Stimulated activated CD4-positive, alpha-beta T cell treated with anti-CD3 and anti-CD28 coated beads, TNF-alpha, amount 100 ng/mL, for 4 hours (primary cell): Measurements from ENCODE around the gene CACNA1G.

Experiments
- DNase-seq, 3 experiments: peaks; one replicate each; pipeline ENCODE4 v3.0.0-alpha.2; 2020; ENCODE audit warnings: low read depth in 3 of 3

Gene CACNA1G

DNA sequence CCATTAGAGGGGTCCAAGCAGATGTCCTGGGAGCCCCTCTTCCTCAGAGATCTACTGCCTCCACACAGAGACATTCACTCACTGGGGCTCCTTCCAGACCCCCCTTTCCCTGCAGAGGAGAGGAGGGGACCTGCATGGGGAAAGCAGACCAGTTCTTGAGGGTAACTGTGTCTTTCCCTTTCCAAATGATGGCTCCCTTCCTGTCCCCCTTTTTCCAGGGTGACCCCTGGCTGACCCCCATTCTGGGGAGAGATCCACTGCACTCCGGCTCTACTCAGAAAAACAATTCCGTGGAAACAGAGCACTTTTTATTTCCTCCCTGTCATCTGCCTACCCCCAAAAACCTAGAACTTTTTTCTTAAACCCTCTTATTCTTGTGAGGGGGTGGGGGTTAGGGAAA lies 6.4 kb downstream of the CACNA1G start:
- no peak for DNase-seq

GRCh38 chr17:50568659-50569058 lies 8.1 kb downstream of the CACNA1G start:
- DNase-seq, result no peak

- no peak for DNase-seq
Observed at GRCh38 chr17:50569592-50569991, 9.1 kb downstream of the CACNA1G start.

- DNase-seq, result no peak
Observed at GRCh38 chr17:50570032-50570431, 9.5 kb downstream of the CACNA1G start.

DNA sequence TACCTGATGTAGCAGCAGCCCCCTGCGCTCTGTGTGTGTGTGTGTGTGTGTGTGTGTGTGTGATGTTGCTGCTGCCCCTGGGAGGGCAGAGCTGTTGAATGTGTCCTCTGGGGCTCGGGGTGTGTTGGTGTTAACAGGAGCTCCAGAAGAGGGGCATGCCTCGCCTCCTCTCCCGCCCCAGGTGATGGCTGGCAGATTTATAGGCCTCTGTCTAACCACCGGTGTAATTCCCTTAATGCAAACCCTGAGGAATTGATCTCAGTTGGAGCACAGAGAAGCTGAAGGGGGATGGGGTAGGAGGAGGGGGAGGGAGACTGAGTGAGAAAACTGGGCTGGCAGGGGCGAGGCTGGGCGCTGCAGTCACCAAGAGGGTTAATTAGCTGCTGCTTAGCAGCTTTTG lies 10.0 kb downstream of the CACNA1G start:
- no peak for DNase-seq

- DNase-seq, result no peak
Observed at GRCh38 chr17:50571681-50572080, 11.2 kb downstream of the CACNA1G start.

DNA sequence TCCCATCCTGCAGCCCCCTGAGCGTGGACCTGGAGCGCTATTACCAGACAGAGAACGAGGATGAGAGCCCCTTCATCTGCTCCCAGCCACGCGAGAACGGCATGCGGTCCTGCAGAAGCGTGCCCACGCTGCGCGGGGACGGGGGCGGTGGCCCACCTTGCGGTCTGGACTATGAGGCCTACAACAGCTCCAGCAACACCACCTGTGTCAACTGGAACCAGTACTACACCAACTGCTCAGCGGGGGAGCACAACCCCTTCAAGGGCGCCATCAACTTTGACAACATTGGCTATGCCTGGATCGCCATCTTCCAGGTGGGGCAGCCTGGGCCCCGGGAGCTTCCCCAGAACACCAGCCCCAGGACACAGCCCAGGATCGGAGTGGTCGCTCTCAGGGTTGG lies 12.0 kb downstream of the CACNA1G start:
- no peak for DNase-seq

- DNase-seq, result no peak
Observed at GRCh38 chr17:50573866-50574611, 13.5 kb downstream of the CACNA1G start.

DNA sequence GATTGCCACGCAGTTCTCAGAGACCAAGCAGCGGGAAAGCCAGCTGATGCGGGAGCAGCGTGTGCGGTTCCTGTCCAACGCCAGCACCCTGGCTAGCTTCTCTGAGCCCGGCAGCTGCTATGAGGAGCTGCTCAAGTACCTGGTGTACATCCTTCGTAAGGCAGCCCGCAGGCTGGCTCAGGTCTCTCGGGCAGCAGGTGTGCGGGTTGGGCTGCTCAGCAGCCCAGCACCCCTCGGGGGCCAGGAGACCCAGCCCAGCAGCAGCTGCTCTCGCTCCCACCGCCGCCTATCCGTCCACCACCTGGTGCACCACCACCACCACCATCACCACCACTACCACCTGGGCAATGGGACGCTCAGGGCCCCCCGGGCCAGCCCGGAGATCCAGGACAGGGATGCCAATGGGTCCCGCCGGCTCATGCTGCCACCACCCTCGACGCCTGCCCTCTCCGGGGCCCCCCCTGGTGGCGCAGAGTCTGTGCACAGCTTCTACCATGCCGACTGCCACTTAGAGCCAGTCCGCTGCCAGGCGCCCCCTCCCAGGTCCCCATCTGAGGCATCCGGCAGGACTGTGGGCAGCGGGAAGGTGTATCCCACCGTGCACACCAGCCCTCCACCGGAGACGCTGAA lies 15.2 kb downstream of the CACNA1G start:
- no peak for DNase-seq

DNA sequence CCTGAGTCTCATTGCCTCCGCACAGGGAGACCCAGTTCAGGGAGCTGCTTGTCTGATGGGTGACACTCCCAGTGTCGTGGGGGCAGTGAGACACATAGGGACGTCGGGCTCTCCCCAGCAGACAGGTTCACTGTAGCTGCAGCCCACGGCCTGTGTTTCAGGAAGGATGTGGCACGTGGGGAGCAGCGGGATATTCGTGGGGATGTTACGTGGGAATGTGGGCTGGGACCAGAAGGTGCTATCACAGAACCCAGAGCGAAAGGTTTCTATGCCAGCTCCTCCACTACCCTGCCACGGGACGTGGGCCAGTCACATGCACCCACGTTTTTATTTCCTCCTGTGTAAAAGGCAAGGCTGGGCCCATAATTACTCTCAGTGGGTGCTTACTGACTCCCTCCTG lies 16.3 kb downstream of the CACNA1G start:
- no peak for DNase-seq

DNA sequence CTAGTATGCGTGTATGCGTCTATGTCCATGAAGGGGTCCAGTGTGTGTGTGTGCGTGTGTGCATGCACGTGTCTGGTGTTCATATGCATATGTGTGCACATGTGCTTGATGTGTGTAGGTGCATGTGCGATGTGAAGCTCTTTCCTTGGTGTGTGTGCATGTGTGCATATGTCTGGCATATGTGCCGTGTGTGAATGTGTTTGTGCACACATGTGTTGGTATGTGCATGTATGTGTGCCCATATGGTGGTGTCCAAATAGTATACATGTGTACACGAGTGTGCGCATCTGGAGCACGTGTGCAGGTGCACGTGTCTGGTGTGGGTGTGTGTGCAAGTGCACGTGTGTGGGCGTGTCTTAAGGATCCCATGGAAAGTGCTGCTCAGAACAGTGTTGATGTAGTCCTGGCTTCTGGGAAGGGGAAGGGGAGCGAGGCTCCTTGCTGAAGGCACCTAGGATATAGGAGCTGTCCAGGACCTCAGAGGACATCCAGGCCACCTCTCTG lies 17.0 kb downstream of the CACNA1G start:
- DNase-seq, result no peak

DNA sequence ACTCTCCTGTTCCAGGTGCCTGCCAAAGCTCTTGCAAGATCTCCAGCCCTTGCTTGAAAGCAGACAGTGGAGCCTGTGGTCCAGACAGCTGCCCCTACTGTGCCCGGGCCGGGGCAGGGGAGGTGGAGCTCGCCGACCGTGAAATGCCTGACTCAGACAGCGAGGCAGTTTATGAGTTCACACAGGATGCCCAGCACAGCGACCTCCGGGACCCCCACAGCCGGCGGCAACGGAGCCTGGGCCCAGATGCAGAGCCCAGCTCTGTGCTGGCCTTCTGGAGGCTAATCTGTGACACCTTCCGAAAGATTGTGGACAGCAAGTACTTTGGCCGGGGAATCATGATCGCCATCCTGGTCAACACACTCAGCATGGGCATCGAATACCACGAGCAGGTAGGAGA lies 17.7 kb downstream of the CACNA1G start:
- no peak for DNase-seq

- no peak for DNase-seq
Observed at GRCh38 chr17:50579399-50579798, 18.9 kb downstream of the CACNA1G start.

GRCh38 chr17:50580646-50581045 lies 20.1 kb downstream of the CACNA1G start:
- no peak for DNase-seq

GRCh38 chr17:50581316-50581715 lies 20.8 kb downstream of the CACNA1G start:
- no peak for DNase-seq

DNA sequence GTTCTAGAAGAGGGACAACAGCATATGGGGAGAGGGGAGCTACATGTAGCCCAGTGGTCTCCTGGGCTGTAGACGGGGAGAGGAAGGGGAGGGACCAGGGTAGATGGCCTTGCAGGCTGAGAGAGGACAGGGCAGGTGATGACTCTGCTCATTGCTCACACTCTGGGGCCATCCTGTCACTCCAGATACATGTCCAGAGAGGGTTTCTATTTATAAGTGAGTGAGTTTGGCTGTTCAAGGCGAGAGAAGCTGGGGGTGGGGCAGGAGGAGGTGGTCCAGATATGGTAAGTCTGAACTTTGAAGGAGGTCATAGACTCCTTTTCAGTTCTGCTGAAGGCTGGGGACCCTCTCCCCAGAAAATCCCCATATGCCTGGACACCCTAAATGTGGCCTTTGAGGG lies 22.2 kb downstream of the CACNA1G start:
- no peak for DNase-seq

GRCh38 chr17:50583641-50584040 lies 23.1 kb downstream of the CACNA1G start:
- no peak for DNase-seq

- DNase-seq, result no peak
Observed at GRCh38 chr17:50584116-50584515, 23.6 kb downstream of the CACNA1G start.

DNA sequence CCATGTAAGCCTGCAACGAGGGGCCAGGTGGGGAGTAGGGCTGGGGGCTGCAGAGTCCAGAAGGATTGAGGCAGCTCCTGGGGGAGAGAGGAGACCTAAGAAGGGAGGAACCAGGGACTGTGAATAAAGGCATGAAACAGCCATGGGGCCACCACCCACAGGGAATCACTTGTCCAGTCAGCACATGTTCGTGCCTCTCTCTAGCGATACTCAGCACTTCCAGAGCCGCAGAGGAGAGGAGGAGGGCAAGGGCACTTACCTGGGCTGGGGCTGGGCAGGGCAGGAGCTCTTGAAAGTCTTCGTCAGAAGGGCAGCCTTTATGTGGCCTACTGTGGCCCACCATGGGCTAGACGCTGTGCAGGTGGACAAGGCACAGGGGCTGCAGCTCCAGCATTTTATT lies 24.2 kb downstream of the CACNA1G start:
- no peak for DNase-seq

DNA sequence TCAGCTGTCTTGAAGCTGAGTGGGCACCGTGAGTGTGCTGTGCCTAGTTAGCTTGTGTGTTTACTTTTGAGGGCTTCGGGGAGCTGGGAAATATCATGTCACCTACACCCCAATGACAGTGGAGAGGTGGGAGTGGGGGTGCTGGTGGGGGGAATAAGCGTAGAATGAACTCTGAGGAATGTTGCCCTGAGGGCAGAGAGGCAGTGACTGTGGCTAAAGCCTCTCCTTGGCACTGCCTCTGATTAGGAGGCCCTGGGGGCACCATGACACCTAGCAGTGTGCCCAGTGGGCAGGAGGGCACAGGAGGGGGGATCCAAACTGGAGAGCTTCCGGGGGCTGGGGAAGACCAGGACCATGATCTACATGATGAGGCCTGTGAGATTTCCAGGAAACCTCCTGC lies 24.8 kb downstream of the CACNA1G start:
- no peak for DNase-seq

DNA sequence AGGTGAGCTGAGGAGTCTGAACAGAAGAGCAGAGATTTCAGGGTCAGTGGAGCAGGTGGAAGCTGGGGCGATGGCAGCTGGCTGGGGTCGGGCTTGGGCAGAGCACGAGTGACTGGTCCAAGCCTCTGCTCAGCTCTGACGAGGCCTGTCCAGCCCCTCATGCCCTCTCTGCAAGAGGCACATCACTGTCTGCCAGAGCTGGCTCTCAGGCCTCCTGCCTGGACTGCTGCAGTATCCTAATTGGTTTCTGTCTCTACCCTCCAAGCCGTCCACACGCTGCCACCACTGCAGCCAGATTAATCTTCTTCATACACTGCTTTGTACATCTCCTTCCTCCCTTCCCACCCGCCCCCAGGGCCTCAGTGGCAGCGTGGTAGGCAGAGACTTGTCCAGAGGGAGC lies 25.4 kb downstream of the CACNA1G start:
- no peak for DNase-seq

DNA sequence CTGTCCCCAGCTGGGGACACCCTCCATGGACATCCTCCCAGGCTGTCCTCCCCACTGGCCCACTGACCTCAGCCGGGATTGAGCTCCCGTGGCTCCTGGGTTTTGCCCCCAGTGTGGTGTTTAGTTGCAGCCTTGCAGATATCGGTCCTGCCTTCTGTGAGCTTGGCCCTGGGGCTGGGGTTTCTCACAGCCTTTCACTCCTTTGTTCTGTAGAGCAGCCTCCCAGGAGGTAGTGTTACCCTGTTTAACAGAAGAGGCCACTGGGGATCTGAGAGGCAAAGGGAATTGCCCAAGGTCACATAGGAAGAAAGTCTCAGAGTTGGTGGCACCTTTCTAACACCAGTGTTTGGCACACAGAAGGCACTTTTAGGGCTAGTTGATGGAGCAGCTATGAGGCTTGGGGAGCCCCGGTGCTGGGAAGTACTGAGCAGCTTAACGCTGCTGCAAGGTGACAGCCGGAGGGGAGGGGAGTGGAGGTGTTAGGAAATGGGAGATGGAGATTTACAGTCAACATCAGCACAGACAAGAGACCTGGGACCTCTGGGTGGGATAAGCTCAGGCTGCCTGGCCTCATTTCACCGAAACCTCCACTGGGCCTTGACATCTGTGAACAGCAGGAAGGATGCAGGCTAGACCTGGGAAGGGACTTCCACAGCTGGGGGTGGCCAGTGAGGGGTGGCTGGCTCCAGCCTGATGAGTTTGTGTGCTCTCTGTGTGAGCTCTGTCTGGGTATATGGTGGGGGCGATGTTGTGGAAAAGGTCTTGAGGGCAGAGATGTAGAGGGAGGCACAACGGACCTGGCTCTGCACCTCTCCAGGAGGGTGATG lies 26.1 kb downstream of the CACNA1G start:
- no peak for DNase-seq

- no peak for DNase-seq
Observed at GRCh38 chr17:50587571-50587970, 27.1 kb downstream of the CACNA1G start.
